NCI-H1092 (cell line): Measurements from ENCODE around the gene ELMO1.

Source experiments
- DNase-seq: peaks from one replicate; lab custom pipeline; 2025; lab: John Stamatoyannopoulos, UW

The ELMO1 gene

DNA sequence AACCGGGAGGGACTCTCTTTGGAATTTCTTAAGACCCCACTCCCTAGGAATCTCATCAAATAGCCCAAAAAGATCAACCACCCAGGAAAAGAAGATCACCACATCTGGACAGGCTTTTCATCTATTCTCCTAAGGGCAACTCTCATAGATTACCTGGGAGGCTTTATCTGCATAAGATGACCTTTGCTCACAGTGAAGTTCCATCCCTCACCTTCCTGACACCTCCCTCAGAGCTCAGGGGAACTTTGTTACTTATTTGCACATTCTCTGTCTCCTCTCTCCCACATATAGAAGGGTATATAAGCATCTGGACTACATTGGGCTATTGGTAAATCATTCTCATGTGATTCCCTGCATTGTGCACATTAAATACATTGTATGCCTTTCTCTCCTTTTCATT is 80.1 kb downstream of the ELMO1 start:
- no peak for DNase-seq

DNA sequence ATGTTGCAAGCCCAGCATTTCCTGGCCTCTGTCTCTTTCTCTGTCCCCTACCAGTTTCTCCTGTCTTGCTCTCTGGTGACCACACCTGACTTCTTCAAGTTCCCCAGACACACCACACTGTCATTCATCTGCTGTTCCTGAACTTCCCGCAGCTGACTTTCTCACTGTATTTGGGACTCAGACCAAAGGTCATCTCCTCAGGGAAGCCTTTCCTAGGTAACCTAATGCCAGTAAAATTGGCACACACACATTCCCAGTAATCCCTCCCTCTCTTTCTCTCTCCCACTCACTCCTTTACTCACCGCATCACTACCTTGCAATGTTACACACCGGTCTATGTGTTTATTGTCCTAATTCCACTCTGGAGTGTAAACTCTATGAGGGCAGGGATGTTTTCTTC is 81.7 kb downstream of the ELMO1 start:
- DNase-seq = no peak

DNA sequence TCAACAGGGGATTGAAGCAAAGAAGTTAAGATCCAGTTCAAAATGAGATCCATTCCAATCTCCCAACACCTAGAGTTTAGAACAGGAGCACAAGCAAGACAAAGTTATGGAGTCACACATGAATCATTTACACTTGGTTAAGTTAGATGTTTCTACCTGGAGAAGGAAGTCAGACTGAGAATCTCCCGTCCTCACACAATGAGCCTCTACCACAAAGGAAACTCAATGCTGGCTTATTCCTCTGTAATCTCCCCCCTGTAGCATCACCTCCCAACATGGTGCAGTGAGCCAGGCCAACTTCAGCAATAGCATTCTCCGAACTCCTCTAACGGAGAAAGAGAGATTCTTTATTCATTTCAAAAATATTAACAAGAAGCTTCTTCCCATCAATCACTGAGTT is 82.2 kb downstream of the ELMO1 start:
- no peak for DNase-seq

DNA sequence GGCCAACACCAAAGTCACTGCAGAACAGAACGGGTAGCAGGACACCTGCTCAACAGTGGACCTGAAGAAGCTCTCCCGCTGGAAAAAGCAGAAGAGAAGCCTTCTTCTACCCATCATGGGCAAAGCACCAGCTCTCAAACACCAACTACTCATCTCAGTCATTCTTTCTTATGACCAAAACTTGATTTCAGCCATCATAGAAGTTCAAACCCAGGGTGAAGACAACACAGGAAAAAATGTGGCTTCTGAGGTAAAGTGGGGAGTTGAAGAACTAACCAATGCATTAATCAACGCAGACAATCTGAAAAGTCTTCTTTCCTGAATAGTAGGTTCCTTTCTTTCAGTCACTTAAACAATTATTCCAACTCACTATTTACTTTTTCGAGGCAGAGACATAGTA is 83.3 kb downstream of the ELMO1 start:
- no peak for DNase-seq

DNA sequence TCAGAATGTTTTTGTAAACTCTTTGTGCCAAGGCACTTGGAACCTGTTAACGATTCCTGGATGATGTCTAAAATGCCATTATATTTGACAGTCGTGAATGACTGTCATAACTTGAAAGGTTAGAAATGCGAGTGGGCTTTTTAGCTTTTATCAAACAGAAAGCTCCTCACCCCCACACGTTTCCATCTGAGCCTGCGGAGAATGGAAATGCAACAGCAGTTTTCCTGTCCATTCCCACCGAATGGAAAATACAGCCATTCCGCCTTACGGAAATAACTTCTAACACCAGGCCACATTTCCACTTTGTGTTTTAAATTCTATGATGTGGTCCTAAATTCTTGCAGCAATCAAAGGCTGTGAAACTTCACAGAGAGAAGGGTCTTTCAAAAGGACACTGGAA is 83.8 kb downstream of the ELMO1 start:
- no peak for DNase-seq

DNA sequence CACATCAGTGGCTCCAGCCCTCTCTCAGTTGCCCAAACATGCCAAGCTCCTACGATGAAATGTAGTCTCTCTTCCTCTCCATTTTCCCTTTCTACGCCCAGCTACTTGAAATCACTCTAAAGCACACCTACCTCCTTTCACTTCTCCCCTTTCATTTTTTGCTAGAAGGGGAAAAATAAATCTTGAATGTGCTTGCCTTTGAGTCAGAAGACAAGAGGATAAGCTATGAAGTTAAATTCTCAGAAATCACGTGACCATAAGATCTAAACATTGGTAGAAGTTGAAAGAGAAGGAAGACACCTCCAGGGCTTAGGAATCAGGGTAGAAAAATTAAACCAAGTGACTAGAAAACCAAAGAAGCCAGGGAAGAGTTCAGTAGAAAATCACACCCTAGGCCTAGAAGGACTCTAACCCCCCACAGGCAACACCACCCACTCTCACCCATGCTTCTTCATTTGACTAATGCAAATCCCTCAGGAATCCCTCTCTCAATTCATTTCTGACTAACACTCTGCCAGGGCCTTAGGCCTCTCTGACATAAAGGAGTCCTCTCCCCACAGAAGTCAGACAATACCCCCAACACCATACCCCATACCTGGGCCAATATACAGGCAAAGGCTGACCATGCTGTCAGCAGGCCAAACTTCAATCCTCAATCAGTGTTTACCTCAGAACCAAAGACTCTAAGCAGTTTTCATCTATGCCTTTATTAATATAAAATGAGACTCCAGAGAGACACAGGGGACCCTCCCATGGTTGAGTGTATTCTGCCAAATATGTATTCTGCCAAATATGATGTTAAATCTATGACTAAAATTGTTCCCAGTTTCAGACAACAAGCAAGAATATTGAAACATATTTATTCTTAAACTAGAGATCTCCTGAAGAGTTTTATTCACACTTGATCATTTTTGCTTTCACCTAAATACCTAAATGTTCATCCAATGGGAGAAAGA is 84.8 kb downstream of the ELMO1 start:
- no peak for DNase-seq

DNA sequence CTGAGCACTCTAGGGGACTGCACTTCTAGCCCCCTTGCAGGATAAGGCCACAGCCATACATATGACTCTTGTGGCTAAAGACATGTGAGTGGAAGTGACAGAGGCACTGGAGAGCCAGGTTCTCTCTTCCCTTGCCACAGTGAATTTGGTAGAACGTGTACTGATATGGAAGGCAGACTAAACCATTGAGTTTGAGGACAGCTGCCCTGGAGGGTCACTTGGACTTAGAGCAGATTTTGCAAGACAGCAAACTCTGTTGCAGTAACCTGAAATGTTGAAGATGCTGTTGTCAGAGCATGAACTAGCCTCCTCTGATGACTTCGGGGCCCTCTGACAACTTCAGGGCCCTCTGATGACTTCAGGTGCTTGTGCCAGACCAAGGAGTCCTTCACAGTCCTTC is 85.9 kb downstream of the ELMO1 start:
- DNase-seq = no peak

DNA sequence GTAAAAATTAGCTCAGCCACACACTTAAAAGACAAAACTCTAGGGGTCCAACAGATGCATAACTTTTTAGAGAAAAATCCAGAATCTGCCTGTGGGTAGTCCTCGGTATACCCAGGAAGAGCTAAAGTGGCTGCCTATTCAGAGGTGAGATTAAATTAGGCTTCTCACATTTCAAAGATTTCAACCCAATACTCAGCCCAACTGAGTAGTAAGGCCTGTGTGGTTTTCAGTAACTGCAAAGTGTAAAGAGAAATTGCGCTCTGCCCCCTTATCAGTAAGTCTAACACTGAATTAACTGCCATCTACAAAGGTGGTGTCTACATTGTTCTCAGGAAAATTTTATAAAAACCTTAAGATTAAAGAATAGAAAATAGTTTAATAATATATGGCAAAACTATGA is 88.2 kb downstream of the ELMO1 start:
- no peak for DNase-seq

DNA sequence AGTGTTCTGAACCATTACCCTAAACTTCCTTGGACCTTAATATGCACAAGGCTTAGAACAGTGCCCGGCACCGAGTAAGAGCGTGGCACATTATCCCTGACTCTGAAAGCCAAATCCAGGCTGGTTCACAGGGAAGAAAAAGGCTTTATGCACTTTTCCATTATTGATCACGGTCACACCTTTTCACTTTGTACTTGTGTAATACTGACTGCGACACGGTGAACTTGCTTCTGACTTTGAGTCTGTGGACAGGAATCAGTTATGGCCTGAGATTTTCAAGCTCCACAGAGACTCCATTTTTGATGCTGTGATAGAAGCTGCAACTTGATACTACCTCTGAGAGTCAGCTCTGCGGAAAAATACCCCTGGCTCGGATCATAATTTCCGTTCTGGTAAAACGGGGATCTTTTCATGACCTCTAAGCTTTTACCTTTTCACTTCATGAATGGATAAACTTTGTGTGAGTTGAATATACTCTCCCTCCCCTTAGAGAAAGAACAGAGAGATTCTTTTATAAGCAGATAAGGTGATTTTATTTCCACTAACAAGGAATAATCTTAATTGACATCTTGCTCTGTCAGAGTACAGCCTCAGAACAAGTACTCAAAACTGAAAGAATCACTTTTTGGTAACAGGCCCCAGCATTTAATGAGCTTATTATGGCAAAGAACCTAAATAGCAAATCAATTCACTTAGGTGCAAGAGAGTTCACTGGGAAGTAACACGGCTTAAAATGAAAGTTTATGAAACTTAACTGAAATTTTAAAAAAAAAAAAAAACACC is 88.8 kb downstream of the ELMO1 start:
- no peak for DNase-seq

DNA sequence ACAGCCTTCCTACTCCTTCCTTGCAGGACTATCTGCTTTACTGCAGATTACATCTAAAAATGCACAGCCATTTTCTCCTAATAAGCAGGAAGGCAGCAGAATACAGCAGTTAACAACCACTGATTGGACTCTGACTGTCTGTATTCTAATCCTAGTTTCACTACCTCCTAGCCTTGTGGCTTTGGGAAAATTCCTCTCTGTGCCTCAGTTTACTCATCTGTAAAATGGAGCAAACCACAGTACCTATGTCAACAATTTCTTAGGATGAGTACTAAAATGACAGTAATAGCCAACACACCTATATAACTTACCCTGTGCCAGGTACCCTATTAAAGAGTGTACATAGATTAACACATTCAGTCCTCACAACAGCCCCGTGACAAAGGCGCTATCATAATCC is 89.5 kb downstream of the ELMO1 start:
- DNase-seq = no peak

DNA sequence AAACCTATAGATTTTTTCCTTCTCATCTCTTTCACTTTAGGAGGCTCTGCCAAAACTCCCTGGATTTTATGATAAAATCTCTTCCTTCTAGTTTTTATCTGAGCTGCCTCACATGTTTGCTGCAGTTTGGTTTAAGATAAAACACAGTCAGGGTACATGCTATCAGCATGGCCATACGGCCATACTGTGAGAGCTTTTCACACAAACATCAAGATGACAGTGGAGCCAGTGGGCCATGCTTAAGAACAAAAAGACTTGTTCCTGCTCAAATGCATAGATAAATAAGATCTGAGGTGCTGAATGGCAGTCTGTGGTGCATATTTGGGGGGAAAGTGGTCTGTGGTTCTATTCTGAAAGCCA is 91.0 kb downstream of the ELMO1 start:
- no peak for DNase-seq

DNA sequence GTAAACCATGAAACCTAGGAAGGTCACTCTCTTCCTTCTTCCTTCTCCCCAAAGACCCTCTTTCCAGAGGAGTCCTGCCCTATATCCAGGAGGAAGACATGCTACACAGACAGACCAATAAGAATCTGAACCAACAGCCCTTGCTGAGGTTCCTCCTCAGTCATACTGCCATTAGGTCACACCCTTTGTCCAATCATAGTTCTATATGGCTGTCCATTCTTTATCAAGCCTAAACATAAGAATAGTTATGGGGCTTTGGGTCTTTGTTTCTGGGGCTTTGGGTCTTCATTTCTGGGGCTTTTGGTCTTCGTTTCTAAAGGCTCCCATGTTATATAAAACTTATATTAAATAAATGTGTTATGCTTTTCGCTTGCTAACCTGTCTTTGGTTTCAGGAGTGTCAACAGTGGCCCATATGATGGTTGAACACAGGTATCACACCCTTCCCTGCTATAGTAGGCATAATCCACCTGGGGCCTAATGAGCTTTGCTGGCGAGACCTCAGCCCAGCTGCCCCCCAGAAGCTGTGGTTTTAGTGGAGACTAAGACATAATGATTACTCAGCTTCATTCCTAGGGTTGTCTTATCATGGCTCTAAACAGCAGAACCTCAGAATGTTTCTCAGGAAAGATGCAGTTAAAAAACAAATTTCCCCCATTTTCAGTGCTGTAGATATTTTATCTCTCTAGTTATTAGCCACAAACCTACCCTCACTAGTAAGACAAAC is 91.6 kb downstream of the ELMO1 start:
- DNase-seq = no peak

DNA sequence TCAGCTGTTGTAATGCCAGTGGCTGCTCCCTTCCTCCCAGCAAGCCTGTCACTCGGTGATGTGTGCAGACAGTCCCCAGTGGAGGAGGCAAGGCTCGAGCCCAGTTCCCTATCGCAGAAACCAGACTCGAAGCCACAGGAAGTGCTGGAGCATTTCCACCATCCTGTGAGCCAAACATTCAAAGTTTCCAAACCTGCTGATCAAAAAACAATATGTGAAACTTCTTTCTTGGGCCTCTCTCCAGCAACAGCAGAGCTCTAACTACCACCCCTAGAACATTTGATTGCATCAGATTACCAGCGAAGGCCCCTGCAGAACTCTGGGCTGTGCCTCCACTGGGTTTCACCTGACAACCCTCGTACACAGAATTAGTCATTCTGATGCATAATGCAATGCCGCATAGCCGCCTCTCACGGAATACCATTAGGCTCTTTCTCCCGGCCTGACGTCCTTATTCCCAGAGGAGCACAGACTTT is 94.0 kb downstream of the ELMO1 start:
- DNase-seq = no peak

DNA sequence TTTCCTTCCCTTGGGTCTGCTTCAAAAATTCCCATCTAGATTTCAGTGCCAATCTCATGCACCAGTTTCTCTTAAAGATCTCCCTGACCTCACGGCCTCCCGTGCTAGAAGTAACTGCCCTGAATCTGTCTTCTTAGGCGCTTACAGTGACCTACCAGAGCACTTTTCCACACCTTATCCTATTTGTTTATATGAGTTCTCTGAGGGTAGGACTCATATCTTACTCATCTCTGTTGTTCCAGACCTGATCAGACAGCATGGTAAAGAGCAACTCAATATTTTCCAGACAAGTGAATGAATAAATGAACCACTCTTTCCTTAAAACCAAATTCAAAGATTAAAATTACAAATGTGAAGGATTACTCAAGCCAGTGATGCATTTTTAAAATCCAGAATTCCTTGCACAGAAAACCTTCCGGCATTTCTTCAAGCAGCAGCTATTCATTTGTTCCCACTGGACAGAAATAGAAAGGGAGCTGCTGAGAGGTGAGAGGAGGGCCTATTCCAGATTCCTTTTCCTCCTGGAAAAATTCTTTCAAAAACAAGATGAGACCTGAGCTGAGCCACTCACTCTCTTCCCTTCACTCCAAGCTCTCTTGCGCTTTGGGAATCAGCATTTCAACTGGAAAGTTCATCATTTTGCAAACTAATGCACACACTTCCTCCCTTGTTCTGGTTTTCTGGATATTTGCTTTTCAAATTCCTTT is 94.6 kb downstream of the ELMO1 start:
- no peak for DNase-seq

DNA sequence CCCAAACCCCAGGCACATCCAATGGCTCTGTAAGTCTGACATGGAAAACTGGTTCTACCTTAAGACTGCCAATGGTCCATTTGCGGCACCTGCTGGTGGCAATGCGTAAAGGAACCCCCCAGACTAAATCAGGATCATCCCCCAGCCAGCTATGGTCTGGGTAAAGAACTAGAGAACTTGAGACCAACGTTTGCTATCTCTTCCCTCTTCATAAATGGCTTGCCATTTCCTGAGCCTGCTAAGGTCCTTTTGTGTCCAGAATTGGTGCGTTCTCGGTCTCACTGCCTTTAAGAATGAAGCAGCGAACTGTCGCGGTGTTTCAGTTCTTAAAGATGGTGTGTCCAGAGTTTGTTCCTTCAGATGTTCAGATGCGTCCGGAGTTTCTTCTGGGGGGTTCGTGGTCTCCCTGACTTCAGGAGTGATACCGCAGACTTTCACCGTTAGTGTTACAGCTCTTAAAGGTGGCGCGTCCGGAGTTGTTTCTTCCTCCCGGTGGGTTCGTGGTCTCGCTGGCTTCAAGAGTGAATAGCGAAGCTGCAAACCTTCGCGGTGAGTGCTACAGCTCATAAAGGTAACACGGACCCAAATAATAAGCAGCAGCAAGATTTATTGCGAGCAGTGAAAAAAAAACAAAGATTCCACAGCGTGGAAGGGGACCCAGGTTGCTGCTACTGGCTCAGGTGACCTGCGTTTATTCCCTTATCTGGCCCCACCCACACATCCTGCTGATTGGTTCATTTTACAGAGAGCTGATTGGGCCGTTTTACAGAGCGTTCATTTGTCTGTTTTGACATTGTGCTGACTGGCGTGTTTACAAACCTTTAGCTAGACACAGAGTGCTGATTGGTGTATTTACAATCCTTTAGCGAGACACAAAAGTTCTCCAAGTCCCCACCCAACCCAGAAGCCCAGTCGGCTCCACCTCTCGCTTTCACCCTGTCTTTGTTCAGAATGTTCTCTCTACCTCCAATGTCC is 95.4 kb downstream of the ELMO1 start:
- DNase-seq = no peak

DNA sequence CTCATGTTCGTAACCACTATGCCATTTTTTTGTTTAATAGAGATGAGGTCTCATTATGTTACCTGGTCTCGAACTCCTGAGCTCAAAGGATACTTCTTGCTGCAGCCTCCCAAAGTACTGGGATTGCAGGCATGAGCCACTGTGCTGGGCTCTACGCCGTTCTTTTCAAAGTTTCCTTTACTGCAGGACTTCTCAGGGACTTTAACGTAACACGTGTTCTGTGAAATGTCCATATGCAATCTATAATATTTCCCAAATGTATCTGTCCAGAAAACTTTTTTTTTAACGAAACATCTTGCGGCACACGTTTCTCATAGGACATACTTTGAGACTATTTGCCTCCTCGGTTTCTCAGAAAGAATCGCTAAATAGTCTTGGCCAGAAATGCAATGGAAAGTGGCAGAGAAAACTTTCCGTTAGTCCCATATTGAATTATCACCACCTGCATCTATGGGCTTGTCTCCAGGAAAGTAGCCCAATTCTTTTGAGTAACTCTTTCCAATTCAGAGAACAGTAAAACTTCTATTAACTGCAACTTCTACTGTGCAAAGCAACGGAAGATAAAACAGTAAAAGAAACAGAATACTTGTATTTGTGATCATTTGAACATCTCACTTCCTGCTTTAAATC is 96.3 kb downstream of the ELMO1 start:
- no peak for DNase-seq

DNA sequence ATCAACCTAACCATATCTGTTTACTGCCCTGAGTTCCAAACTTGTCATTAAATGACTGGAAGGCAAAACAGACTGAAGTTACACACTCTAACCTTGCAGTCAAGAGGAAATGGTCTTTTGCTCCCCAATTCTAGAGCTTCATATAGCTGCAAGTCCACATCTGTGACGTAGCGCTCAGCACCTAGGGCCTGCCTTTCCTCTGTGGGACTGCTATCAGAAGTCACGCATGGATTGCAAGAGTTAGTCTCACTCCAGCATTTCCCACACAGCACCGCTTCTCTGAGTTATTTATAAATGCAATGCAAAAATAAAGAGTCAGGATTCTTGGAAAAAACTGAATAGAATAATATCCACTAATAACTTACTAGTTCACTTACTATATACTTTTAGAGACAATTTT is 96.9 kb downstream of the ELMO1 start:
- DNase-seq = no peak

DNA sequence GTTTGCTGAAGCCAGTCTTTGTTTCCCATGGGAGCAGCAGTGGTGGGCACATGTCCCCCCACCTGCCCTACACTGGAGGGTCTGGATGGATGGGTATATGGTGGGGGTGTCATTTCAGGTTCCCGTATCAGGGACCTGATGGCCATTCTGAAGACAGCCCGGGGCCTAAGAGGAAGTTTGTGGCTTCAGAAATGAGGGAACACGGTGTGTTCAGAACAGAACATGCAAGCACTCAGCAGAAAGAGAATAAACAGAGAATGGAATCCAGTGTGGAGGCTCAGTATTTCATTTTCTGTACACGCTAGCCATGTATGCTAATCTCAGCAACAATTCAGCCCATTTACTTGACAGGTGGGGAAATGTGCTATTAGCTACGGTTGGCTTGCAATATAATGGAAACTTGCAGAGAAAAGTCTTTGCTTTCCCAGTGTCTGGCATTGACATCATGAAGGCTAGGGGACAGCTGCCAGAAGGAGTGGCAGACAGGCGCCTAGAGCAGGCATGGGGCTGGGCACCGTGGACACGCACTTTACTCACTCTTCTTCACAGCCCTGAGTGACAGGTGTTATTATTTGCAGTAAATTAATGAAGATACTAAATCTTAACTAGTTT is 98.6 kb downstream of the ELMO1 start:
- DNase-seq = no peak

DNA sequence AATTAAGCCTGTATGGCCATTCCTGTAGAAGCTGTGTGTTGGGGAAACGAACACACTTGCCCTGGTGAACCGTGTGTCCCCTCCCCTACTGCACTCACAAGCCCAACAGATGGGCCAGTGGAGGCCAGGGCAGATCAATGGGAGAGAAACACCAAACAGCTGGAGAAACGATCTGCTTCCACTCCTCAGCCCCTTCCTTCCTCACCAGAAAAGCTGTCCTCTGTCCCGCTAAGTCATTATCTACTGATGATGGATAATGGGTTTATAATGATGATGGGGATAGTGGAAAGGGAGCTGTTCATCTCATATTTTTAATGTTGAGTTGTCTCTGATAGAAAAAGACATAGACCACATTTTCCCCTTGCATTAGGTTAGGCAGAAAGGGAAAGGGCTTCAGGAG is 99.7 kb downstream of the ELMO1 start:
- DNase-seq = no peak

DNA sequence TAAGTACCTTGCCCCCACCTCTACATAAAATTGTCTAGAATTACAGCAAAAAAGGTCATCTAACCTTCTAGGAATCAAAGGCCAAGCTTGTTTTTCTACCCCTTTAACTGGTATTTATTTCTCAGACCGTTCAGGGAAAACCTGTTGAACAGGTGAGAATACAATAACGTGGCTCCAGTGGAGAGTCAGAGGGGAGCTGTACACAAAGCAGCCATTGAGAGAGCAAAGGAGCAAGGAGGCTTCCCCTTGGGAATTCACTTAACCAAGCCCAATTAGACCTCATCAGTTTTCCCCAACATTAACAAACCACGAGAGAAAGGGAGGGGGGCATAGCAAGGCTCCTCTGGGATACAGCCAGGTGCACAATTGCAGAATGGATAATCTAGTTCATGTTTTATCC is 101.9 kb downstream of the ELMO1 start:
- no peak for DNase-seq
